HG03460 (cell line): ENCODE measurements around the gene LAMA3.

ENCODE experiments used
- ATAC-seq: cut with Tn5 transposase; IDR thresholded peaks from one replicate; pipeline ENCODE4 v1.9.1; 2021; ENCODE audit not compliant: unreplicated experiment

The LAMA3 gene

DNA sequence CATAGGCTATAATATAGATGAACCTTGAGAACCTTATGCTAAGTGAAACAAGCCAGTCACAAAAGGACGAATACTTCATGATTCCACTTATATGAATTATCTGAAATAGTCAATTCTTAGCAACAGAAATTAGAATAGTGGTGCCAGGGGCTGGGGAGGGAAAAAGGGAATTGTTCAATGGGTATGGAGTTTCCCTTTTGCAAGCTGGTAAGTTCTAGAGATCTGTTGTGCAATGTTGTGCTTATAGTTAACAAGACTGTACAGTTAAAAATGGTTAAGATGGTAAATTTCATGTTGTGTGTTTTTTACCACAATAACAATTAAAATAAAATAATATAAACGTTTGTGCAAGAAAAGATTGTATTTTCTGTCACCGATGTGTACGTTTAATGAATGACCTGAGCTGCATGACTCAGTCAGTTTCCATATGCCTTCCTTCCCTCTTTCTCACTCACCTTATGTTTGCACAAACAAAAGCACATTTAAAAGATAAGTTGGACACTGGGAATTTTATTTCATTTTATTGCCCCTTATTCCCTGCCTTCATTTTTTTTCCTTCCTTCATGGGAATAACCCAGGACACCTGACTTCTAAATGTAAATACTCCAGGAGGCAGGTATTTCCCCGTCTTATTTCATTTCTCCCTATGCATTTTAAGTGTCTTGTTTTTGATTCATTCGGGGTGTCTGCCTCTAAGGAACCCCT, 181.6 kb downstream of the LAMA3 start:
- ATAC-seq = no peak

DNA sequence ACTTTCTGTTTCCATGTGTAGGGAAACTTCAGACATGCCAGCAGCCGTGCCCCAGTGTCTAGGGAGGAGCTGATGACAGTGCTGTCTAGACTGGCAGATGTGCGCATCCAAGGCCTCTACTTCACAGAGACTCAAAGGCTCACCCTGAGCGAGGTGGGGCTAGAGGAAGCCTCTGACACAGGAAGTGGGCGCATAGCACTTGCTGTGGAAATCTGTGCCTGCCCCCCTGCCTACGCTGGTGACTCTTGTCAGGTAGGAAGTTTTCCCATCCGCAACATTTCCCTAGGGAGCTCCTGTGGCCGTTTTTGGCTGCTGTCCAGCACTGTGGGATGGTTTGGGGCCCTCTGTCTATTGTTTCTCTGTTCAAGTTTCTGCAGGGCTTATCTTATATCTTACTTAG, 182.2 kb downstream of the LAMA3 start:
- peak; percentile 80 for ATAC-seq

- no peak for ATAC-seq
Observed at GRCh38 chr18:23872701-23873550, 183.7 kb downstream of the LAMA3 start.

GRCh38 chr18:23875966-23876895, 187.0 kb downstream of the LAMA3 start:
- ATAC-seq = no peak

DNA sequence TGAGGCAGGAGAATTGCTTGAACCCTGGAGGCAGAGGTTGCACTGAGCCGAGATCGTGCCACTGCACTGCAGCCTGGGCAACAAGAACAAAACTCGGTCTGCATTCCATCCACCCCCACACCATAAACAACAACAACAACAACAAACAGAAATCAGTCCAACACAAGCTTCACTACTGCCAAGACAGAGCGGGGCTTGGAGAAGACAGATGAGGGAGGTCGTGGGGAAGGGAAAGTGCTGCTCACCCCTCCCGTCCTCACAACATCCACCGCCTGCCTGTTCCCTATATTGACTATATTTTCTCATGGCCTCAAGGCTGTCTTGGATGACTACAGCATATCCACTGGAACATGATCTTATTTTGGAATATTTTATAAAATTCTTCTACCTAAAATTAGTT, 187.7 kb downstream of the LAMA3 start:
- no peak for ATAC-seq

GRCh38 chr18:23877371-23877770, 188.1 kb downstream of the LAMA3 start:
- ATAC-seq = no peak

- no peak for ATAC-seq
Observed at GRCh38 chr18:23878336-23878900, 189.2 kb downstream of the LAMA3 start.

DNA sequence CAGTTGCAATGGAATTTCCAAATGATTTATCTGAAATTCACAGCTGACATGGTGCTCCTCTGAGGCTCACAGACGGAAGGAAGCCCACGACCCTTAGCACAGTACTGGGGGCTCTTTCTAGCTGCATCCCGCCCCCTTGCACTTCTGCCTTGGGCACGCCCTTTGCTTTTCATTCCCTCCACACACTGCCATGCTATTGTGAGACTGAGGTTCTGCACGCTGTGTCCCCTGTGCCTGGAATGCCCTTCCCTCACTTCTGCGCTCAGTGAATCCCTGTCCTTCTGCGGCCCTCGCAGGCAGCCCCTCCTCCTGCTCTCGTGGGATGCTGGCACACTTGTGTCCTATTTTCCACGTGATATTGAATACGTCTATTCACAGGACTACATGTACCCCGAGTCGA, 189.9 kb downstream of the LAMA3 start:
- no peak for ATAC-seq

- ATAC-seq = no peak
Observed at GRCh38 chr18:23879544-23879943, 190.3 kb downstream of the LAMA3 start.

DNA sequence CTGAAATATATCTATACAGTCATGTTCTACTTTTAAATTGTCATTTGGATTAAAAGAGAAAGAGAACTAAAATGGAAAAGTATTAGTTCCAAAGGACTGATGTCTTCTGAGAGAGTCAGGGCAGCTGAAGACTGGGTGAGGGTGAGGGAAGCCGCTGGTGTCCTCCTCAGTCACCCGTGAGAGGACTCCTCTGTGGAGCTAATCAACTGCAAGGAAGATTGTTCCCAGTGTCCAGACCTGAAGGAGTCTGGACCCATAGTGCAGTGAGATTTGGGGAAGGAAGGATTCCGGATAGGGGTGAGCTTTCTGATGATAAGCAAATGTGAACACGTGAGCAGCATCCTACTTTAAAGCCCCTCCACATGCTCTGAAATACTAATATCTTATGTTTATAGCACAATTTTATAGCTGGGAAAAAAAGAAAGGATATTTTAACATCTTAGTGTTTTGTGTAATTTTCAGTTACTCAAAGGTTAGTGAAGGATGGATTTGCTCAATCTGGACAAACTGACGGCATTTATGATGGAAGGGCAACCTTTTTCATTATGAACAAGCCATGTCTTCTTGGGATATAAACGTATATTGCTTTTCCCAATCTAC, 190.8 kb downstream of the LAMA3 start:
- no peak for ATAC-seq

- no peak for ATAC-seq
Observed at GRCh38 chr18:23880931-23881617, 191.8 kb downstream of the LAMA3 start.

DNA sequence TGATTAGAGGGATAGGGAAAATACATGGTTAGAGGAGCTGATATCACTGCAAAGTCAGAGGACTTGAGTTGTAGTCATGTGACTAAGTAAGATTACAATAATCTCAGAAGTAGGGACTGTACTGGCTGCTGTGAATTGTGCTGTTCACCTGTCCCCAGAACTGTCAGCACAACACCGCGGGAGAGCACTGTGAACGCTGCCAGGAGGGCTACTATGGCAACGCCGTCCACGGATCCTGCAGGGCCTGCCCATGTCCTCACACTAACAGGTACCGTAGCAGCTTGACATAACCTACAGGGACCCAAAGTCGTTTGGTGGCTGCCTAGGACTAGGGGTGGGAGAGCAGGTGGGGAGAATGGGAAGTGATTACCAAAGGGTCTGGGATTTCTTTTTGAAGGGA, 192.5 kb downstream of the LAMA3 start:
- ATAC-seq = no peak

GRCh38 chr18:23882616-23883276, 193.5 kb downstream of the LAMA3 start:
- no peak for ATAC-seq

DNA sequence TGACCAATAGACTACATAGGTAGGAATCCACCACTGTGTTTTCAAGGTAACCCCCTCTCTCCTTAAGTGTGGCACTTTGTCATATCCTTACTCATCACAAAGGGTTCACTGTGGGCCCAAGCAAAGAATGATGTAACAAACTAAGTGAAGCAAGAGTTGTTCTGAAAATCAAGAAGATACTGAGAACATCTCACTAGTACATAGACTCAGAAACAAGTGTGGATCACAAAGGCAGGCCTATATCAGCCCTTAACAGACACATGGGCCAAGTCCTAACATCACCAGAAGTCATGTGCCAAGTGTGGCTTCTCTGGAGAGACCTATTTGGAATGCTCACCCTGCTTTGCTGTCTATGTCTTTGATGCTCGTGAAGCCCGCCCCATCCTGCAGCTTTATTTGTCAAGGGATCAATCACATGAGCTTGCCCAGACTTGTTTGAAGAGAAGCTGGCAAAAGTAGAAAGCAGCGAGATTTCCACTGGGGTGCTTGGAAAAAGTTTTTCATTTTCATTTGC, 194.1 kb downstream of the LAMA3 start:
- ATAC-seq = no peak

GRCh38 chr18:23884681-23885375, 195.6 kb downstream of the LAMA3 start:
- ATAC-seq = no peak

- ATAC-seq = no peak
Observed at GRCh38 chr18:23885750-23886149, 196.5 kb downstream of the LAMA3 start.

GRCh38 chr18:23887035-23887434, 197.8 kb downstream of the LAMA3 start:
- no peak for ATAC-seq

DNA sequence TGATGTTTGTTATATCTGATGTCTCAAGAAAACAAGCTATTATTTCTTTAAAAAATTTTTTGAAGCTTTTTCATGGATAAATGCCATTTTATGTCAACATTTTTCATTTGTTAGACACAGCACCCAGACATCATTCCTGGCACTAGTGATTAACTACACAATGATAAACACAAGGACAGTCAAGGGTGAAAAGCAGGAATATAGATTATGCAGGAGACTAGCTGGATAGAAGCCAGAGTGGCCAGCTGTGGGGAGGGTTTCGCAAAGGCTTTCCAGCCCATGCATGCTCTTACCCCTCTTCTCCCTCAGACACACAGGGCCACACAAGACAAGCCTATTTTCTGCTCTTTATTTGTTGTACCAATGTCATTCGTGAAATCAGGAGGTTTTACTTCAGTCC, 198.2 kb downstream of the LAMA3 start:
- ATAC-seq = no peak

DNA sequence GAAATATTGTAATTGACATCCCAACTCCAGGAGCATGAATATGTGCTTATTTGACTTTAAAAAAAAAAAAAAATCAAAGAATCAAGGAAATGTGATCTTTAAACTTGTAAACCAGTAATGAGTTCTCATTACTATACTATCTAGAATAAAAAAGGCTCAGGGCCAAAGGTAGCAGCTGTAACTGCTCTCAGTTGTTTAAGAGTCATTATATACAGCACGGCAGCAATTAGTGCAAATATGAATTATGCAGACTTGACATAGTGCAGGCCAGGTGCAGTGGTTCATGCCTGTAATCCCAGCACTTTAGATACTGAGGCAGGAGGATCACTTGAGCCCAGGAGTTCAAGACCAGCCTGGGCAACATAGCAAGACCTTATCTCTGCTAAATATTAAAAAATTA, 199.6 kb downstream of the LAMA3 start:
- no peak for ATAC-seq
